MM.1S (cell line): Measurements from ENCODE around the gene NFAT5.
"Not testable (repeated sequence)": the region's sequence is repeated elsewhere in the genome, so short reads cannot be mapped to it uniquely, and the experiment has no call there.

Experiments used
- DNase-seq: peaks from one replicate; pipeline ENCODE4 v3.0.0-alpha.2; 2015
- H2AFZ ChIP-seq: fragments of 300-600 bp; sonication (generic); 2 replicates; pipeline ENCODE4 v1.6.0; 2016; ENCODE audit warnings: antibody characterized with exemption, low read length
- H3F3A ChIP-seq: fragments of 300-600 bp; sonication (generic); 2 replicates; pipeline ENCODE4 v1.6.1; 2016; ENCODE audit warnings: mild to moderate bottlenecking, antibody characterized with exemption, low read length, moderate library complexity, mixed read lengths; ENCODE audit not compliant: insufficient read depth
- H3K27ac ChIP-seq: fragments of 300-600 bp; sonication (generic); 2 replicates; pipeline ENCODE4 v1.5.1; 2016; ENCODE audit warnings: mild to moderate bottlenecking, low read length
- H3K27me3 ChIP-seq: fragments of 300-600 bp; sonication (generic); replicated peaks from 2 replicates; pipeline ENCODE4 v1.6.0; 2016; ENCODE audit warnings: low read length; ENCODE audit not compliant: insufficient read depth
- H3K36me3 ChIP-seq: fragments of 300-600 bp; sonication (generic); replicated peaks from 2 replicates; pipeline ENCODE4 v1.6.1; 2016; ENCODE audit warnings: mild to moderate bottlenecking, low read length, mixed read lengths; ENCODE audit not compliant: insufficient read depth
- H3K4me1 ChIP-seq: fragments of 300-600 bp; sonication (generic); 2 replicates; pipeline ENCODE4 v1.6.1; 2016; ENCODE audit warnings: low read length, mixed read lengths
- H3K4me2 ChIP-seq: fragments of 300-600 bp; sonication (generic); 2 replicates; pipeline ENCODE4 v1.6.0; 2016; ENCODE audit warnings: low read depth, low read length
- H3K4me3 ChIP-seq: fragments of 300-600 bp; sonication (generic); 2 replicates; pipeline ENCODE4 v1.5.1; 2016; ENCODE audit warnings: low read length, mixed read lengths
- H3K79me2 ChIP-seq: fragments of 300-600 bp; sonication (generic); 2 replicates; pipeline ENCODE4 v1.6.1; 2016; ENCODE audit warnings: mixed run types, low read length, mixed read lengths
- H3K9ac ChIP-seq: fragments of 300-600 bp; sonication (generic); 2 replicates; pipeline ENCODE4 v1.6.1; 2016; ENCODE audit warnings: low read length, mixed read lengths
- H3K9me2 ChIP-seq: fragments of 300-600 bp; sonication (generic); replicated peaks from 2 replicates; pipeline ENCODE4 v1.6.1; 2016; ENCODE audit warnings: mild to moderate bottlenecking, low read length, mixed read lengths; ENCODE audit not compliant: insufficient read depth
- H3K9me3 ChIP-seq: fragments of 300-600 bp; sonication (generic); replicated peaks from 2 replicates; pipeline ENCODE4 v1.6.1; 2016; ENCODE audit warnings: mild to moderate bottlenecking, low read length, mixed read lengths; ENCODE audit not compliant: insufficient read depth
- H4K20me1 ChIP-seq: fragments of 300-600 bp; sonication (generic); 2 replicates; pipeline ENCODE4 v1.6.1; 2016; ENCODE audit warnings: mild to moderate bottlenecking, low read length, moderate library complexity, mixed read lengths; ENCODE audit not compliant: insufficient read depth
- CTCF ChIP-seq: fragments of 300-600 bp; sonication (generic); IDR thresholded peaks from 2 replicates; pipeline ENCODE4 v1.5.1; 2016; ENCODE audit warnings: antibody characterized with exemption, low read length, mixed read lengths
- EZH2 ChIP-seq: fragments of 300-600 bp; sonication (generic); optimal IDR thresholded peaks from 2 replicates; pipeline ENCODE3; 2017; ENCODE audit warnings: low read depth, mild to moderate bottlenecking, antibody characterized with exemption, low read length, mixed read lengths
- EZH2phosphoT487 ChIP-seq: fragments of 300-600 bp; sonication (generic); IDR thresholded peaks from 2 replicates; pipeline ENCODE4 v1.6.1; 2018; ENCODE audit warnings: antibody characterized with exemption, low read length

NFAT5 gene

GRCh38 chr16:69559164-69559563 is 6.6 kb upstream of the NFAT5 start:
- H3K9me2 ChIP-seq = no peaks in the 10 kb centered on the region
- no peaks in the 10 kb centered on the region for H3K27me3 ChIP-seq

GRCh38 chr16:69561367-69561766 is 4.4 kb upstream of the NFAT5 start:
- not testable (repeated sequence) for H2AFZ ChIP-seq, H3K9me3 ChIP-seq, H3K9me2 ChIP-seq, H4K20me1 ChIP-seq, H3K27ac ChIP-seq, H3K4me2 ChIP-seq, DNase-seq, H3K27me3 ChIP-seq, H3K4me3 ChIP-seq, H3K36me3 ChIP-seq, H3K79me2 ChIP-seq, H3K9ac ChIP-seq
- Histone ChIP-seq H3K4me1 (peaks cover 10% of the 10 kb centered on the region), H3F3A (peaks cover 21% of the 10 kb centered on the region)

More at GRCh38 chr16:69559164-69559563, 6.6 kb upstream of the NFAT5 start:
- H3K27ac ChIP-seq = no peak overlapping the region
- H3K9me3 ChIP-seq = no peaks in the 10 kb centered on the region
- no peaks in the 10 kb centered on the region for H3K79me2 ChIP-seq
- no peak overlapping the region for H3K4me3 ChIP-seq
- no peak for DNase-seq
- peaks cover 5% of the 10 kb centered on the region for H3F3A ChIP-seq
- H3K4me1 ChIP-seq = peaks cover 7% of the 10 kb centered on the region
- no peak overlapping the region for H3K9ac ChIP-seq
- no peak overlapping the region for H3K4me2 ChIP-seq
- H4K20me1 ChIP-seq = no peaks in the 10 kb centered on the region
- no peaks in the 10 kb centered on the region for H3K36me3 ChIP-seq
- H2AFZ ChIP-seq = no peak overlapping the region
- TF ChIP-seq EZH2phosphoT487 = no peak

GRCh38 chr16:69561901-69562300 is 3.9 kb upstream of the NFAT5 start:
- Histone ChIP-seq H2AFZ (no peak overlapping the region), H3K9ac (no peak overlapping the region), H3K36me3 (no peaks in the 10 kb centered on the region), H3F3A (peaks cover 25% of the 10 kb centered on the region), H3K4me2 (no peak overlapping the region), H3K27ac (no peak overlapping the region), H3K9me3 (no peaks in the 10 kb centered on the region), H3K79me2 (peaks cover 7% of the 10 kb centered on the region), H3K4me1 (peaks cover 10% of the 10 kb centered on the region), H3K27me3 (no peaks in the 10 kb centered on the region), H3K4me3 (no peak overlapping the region), H4K20me1 (no peaks in the 10 kb centered on the region), H3K9me2 (no peaks in the 10 kb centered on the region)
- TF ChIP-seq CTCF (no peak), EZH2phosphoT487 (no peak), EZH2 (no peak)
- no peak for DNase-seq

- H3K9me2 ChIP-seq = no peaks in the 10 kb centered on the region
- no peaks in the 10 kb centered on the region for H3K27me3 ChIP-seq
- TF ChIP-seq EZH2 (no peak), CTCF (no peak), EZH2phosphoT487 (no peak)
- no peak for DNase-seq
- H3K9me3 ChIP-seq = no peaks in the 10 kb centered on the region
- no peak overlapping the region for H3K4me2 ChIP-seq
- H3K4me3 ChIP-seq = no peak overlapping the region
- peaks cover 26% of the 10 kb centered on the region for H3F3A ChIP-seq
- no peaks in the 10 kb centered on the region for H4K20me1 ChIP-seq
- no peak overlapping the region for H2AFZ ChIP-seq
- no peak overlapping the region for H3K27ac ChIP-seq
- H3K36me3 ChIP-seq = no peaks in the 10 kb centered on the region
- peaks cover 13% of the 10 kb centered on the region for H3K4me1 ChIP-seq
- H3K79me2 ChIP-seq = peaks cover 16% of the 10 kb centered on the region
- H3K9ac ChIP-seq = no peak overlapping the region
These were observed 3.0 kb upstream of the NFAT5 start for GRCh38 chr16:69562813-69563212.
